Left ventricle myocardium inferior (tissue), 1 donor: ENCODE measurements around the gene EPHB1. TPM values are rescaled to one million over a fixed set of nuclear protein-coding genes. Genes with fewer than 3 reads are reported as not detected.

Experiments
- DNase-seq: peaks from one replicate; pipeline ENCODE4 v3.0.0-alpha.2; 2020
- H3K27ac ChIP-seq: fragments of 200-600 bp; replicated peaks from 2 replicates; pipeline ENCODE4 v1.8.0; 2021
- H3K27me3 ChIP-seq: fragments of 200-600 bp; 2 replicates; pipeline ENCODE4 v1.8.0; 2021; ENCODE audit warnings: low read depth
- H3K36me3 ChIP-seq: fragments of 200-600 bp; 2 replicates; pipeline ENCODE4 v1.8.0; 2021
- H3K4me1 ChIP-seq: fragments of 200-600 bp; 2 replicates; pipeline ENCODE4 v1.8.0; 2021
- H3K4me3 ChIP-seq: fragments of 200-600 bp; 2 replicates; pipeline ENCODE4 v1.8.0; 2021; ENCODE audit warnings: mild to moderate bottlenecking, moderate library complexity
- H3K9me3 ChIP-seq: fragments of 200-600 bp; replicated peaks from 2 replicates; pipeline ENCODE4 v1.8.0; 2021
- CTCF ChIP-seq: fragments of 200-600 bp; IDR thresholded peaks from 2 replicates; pipeline ENCODE4 v1.8.0; 2021; ENCODE audit warnings: antibody characterized with exemption, mild to moderate bottlenecking, borderline replicate concordance
- intact Hi-C: fragments of 100-400 bp; cut with micrococcal nuclease; formaldehyde crosslinking; loops from one replicate; pipeline ENCODE4 v1.11.0; 2022
- total RNA-seq: library from RNA; stranded (reverse); fragmentation: NEBNext Ultra II Directional; extraction: Animal tissue kit (Norgen Biotek cat#: 25700); gene quantifications from one replicate; pipeline ENCODE4 v1.2.1, GENCODE V29; 2021
- donor health status: DM: no; HTN: yes; CAD: no; lungs with severe emphysema.

EPHB1 gene
- total RNA-seq, 1 donor from 2014 or later = 1.3 TPM

GRCh38 chr3:134892326-134892725, 97.3 kb downstream of the EPHB1 start:
- peaks cover 13% of the 10 kb centered on the region for H3K9me3 ChIP-seq
- intact Hi-C loops = no loop called here
- no peak for DNase-seq
- H3K36me3 ChIP-seq = no peaks in the 10 kb centered on the region
- no peak for TF ChIP-seq CTCF
- no peaks in the 10 kb centered on the region for H3K27me3 ChIP-seq
- no peak overlapping the region for H3K27ac ChIP-seq
- H3K4me3 ChIP-seq = no peak overlapping the region
- no peaks in the 10 kb centered on the region for H3K4me1 ChIP-seq

DNA sequence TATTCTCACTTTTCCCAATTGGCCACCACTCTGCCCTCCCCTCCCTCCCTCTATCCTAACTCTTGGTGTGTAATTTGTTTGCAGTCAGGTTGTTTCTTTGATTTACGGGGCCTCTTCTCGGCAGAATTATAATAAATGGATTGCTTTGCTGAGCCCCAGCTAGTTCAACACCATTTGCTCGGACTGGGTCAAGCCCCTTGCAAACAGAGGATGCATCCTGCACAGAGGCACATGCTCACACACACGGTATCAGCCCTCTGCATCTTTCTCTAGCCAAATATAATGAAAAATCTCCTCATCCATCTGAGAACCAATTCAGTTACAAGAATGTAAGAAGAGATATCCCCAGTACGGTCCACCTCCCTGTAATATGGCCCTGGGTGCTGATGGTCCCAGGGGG, 97.7 kb downstream of the EPHB1 start:
- Histone ChIP-seq H3K27me3 (no peaks in the 10 kb centered on the region), H3K4me1 (no peaks in the 10 kb centered on the region), H3K4me3 (no peak overlapping the region), H3K27ac (no peak overlapping the region), H3K36me3 (no peaks in the 10 kb centered on the region), H3K9me3 (peaks cover 13% of the 10 kb centered on the region)
- DNase-seq = no peak
- intact Hi-C loops = no loop called here
- no peak for TF ChIP-seq CTCF

DNA sequence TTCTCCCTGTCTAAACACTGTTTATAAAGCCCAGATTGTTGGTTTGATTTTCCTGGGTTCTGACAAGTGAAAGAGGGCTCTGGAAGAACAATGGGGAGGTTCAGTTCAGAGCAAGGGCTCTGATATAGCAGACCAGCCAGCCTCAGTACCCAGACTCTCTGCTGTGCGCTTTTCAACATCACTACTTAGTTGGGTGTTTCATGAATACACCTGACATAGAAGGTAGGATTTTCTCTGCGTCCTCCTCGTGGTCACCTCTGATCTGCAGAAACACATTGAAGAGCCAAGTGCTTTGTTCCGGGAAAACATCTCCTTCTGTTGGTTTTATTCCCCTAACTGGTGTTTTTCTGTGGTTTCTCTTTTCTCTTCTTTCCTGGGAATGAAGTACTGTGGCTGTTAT, 99.5 kb downstream of the EPHB1 start:
- Histone ChIP-seq H3K9me3 (peaks cover 13% of the 10 kb centered on the region), H3K27me3 (no peaks in the 10 kb centered on the region), H3K36me3 (no peaks in the 10 kb centered on the region), H3K4me1 (no peaks in the 10 kb centered on the region), H3K27ac (no peak overlapping the region), H3K4me3 (no peak overlapping the region)
- no peak for DNase-seq
- no peak for TF ChIP-seq CTCF
- intact Hi-C loops = no loop called here

GRCh38 chr3:134895181-134895580, 100.1 kb downstream of the EPHB1 start:
- intact Hi-C loops = no loop called here
- no peak for TF ChIP-seq CTCF
- H3K9me3 ChIP-seq = peaks cover 13% of the 10 kb centered on the region

DNA sequence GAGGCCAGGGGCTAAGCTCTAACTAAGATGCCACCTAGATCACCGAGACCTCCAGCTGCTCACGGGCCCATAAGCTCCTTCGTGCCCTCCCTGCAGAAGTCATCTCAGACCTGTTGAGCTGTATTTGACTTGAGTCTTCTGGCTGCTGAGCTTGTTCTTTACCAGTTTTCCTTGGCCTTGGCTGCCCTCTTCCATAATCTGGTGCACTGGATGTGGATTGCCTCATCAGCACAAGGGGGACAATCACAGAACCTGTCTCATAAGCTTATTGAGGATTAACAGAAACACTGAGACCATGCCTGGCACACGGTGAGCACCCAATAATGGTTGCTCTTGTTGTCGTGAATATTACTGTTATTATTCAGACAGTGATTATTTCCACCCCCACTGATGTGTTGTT, 101.1 kb downstream of the EPHB1 start:
- no peaks in the 10 kb centered on the region for H3K4me1 ChIP-seq
- H3K27ac ChIP-seq = no peak overlapping the region
- intact Hi-C loops = no loop called here
- peaks cover 11% of the 10 kb centered on the region for H3K9me3 ChIP-seq
- H3K27me3 ChIP-seq = no peaks in the 10 kb centered on the region
- H3K36me3 ChIP-seq = no peaks in the 10 kb centered on the region
- no peak for TF ChIP-seq CTCF
- no peak for DNase-seq
- H3K4me3 ChIP-seq = no peak overlapping the region

More at GRCh38 chr3:134895181-134895580, 100.1 kb downstream of the EPHB1 start:
- DNase-seq = no peak
- Histone ChIP-seq H3K27ac (no peak overlapping the region), H3K36me3 (no peaks in the 10 kb centered on the region), H3K4me3 (no peak overlapping the region), H3K4me1 (no peaks in the 10 kb centered on the region), H3K27me3 (no peaks in the 10 kb centered on the region)

DNA sequence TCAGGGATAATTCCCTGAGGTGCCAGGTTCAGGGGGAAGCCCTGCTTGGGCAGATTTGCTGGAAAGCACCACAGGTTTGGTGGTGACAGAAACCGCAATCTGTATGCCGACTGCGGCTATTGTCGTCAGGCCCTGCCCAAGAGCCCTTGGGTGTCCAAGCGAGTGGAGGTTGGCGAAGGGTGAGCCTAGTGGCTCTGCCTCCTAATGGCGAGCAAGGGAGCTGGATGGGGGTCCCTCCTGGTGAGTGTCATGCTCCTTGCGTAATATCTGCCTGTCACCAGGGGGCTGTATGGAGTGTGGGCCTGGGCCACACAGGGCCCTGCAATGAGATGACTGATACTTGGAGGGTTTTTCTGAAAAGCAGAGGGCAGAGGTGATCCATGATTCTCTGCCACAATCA, 101.6 kb downstream of the EPHB1 start:
- no peaks in the 10 kb centered on the region for H3K4me1 ChIP-seq
- peaks cover 5% of the 10 kb centered on the region for H3K9me3 ChIP-seq
- DNase-seq = no peak
- H3K27ac ChIP-seq = no peak overlapping the region
- H3K4me3 ChIP-seq = no peak overlapping the region
- TF ChIP-seq CTCF = no peak
- no peaks in the 10 kb centered on the region for H3K36me3 ChIP-seq
- intact Hi-C loops = no loop called here
- H3K27me3 ChIP-seq = no peaks in the 10 kb centered on the region
